ENCODE results near the gene KRTAP5-8. TPM values are rescaled to one million over a fixed set of nuclear protein-coding genes. Genes with fewer than 3 reads are reported as not detected.

Gene KRTAP5-8
- total RNA-seq, 1 experiment from 2014 or later = not detected

GRCh38 chr11:71556018-71556417, 18.2 kb downstream of the KRTAP5-8 start:
- ATAC-seq = no peak
- CTCF ChIA-PET = no interaction called here
- Mint-ChIP-seq H3K9me3 (peaks cover 49% of the 10 kb centered on the region), H3K27ac (no peak overlapping the region), H3K4me1 (peaks cover 7% of the 10 kb centered on the region), H3K36me3 (peaks cover 19% of the 10 kb centered on the region), H3K4me3 (no peak overlapping the region), H3K27me3 (ENCODE audit: low read depth) (peaks cover 19% of the 10 kb centered on the region)
- no peak for TF ChIP-seq ZNF263 (CRISPR knock-in tag; IDR thresholded peaks at IDR 0.05; ENCODE audit: low read depth)
- TF ChIP-seq GTF2I (CRISPR knock-in tag; conservative IDR thresholded peaks at IDR 0.05) = no peak
- no peak for TF ChIP-seq ZNF532 (CRISPR knock-in tag; IDR thresholded peaks at IDR 0.05; ENCODE audit: borderline replicate concordance)
- TF ChIP-seq FOXP4 (CRISPR knock-in tag; IDR thresholded peaks at IDR 0.05) = no peak
- TF ChIP-seq ATF6 (CRISPR knock-in tag; IDR thresholded peaks at IDR 0.05) = no peak
- TF ChIP-seq ESRRA (CRISPR knock-in tag; IDR thresholded peaks at IDR 0.05; ENCODE audit: borderline replicate concordance) = no peak
- no peak for TF ChIP-seq ZNF416 (CRISPR knock-in tag; IDR thresholded peaks at IDR 0.05)
- TF ChIP-seq E2F1 (CRISPR knock-in tag; IDR thresholded peaks at IDR 0.05) = no peak
- no peak for TF ChIP-seq MAX (CRISPR knock-in tag; IDR thresholded peaks at IDR 0.05)
- no peak for TF ChIP-seq ZNF423 (CRISPR knock-in tag; IDR thresholded peaks at IDR 0.05)
- TF ChIP-seq ZBTB43 (CRISPR knock-in tag; IDR thresholded peaks at IDR 0.05) = no peak
- TF ChIP-seq FOXJ3 (CRISPR knock-in tag; IDR thresholded peaks at IDR 0.05; ENCODE audit: borderline replicate concordance) = no peak
- no peak for TF ChIP-seq TEAD1 (CRISPR knock-in tag; IDR thresholded peaks at IDR 0.05)
- POLR2A ChIA-PET = no interaction called here
- DNase-seq (ENCODE audit: low spot score) = no peak

- H3K4me1 Mint-ChIP-seq = no peaks in the 10 kb centered on the region
- no peak overlapping the region for H3K27ac Mint-ChIP-seq
- peaks cover 56% of the 10 kb centered on the region for H3K9me3 Mint-ChIP-seq
- ATAC-seq = no peak
- POLR2A ChIA-PET = no interaction called here
- CTCF ChIA-PET = no interaction called here
- peaks cover 19% of the 10 kb centered on the region for H3K36me3 Mint-ChIP-seq
- no peak overlapping the region for H3K4me3 Mint-ChIP-seq
- H3K27me3 Mint-ChIP-seq (ENCODE audit: low read depth) = peaks cover 19% of the 10 kb centered on the region
- no peak for DNase-seq (ENCODE audit: low spot score)
- TF ChIP-seq USF2 (CRISPR knock-in tag; IDR thresholded peaks at IDR 0.05) = no peak
- no peak for TF ChIP-seq AR (CRISPR knock-in tag; IDR thresholded peaks at IDR 0.05)
- no peak for TF ChIP-seq ZNF232 (CRISPR knock-in tag; IDR thresholded peaks at IDR 0.05)
- no peak for TF ChIP-seq ZNF416 (CRISPR knock-in tag; IDR thresholded peaks at IDR 0.05)
- TF ChIP-seq ZNF317 (CRISPR knock-in tag; IDR thresholded peaks at IDR 0.05; ENCODE audit: borderline replicate concordance, low read depth) = no peak
- no peak for TF ChIP-seq EMX1 (CRISPR knock-in tag; IDR thresholded peaks at IDR 0.05)
Measured at GRCh38 chr11:71557257-71557656, 19.4 kb downstream of the KRTAP5-8 start.
